Measurements from ENCODE around the gene TLK1. TPM values are rescaled to one million over a fixed set of nuclear protein-coding genes. Genes with fewer than 3 reads are reported as not detected.
"Not testable (repeated sequence)": the region's sequence is repeated elsewhere in the genome, so short reads cannot be mapped to it uniquely, and the experiment has no call there.

Gene TLK1
- polyA plus RNA-seq, 4 donors, result 50.0 to 54.0 (median 51.7) TPM

GRCh38 chr2:171146633-171147032, 14.1 kb downstream of the TLK1 start:
- DNase-seq (ENCODE audit: low read depth in 4 of 4, low spot score in 2 of 4), result no peak

- DNase-seq (ENCODE audit: low read depth in 4 of 4, low spot score in 2 of 4), result no peak
These were observed 14.6 kb downstream of the TLK1 start for GRCh38 chr2:171146071-171146470.

- no peak for DNase-seq (ENCODE audit: low read depth in 4 of 4, low spot score in 2 of 4)
These were observed 17.0 kb downstream of the TLK1 start for GRCh38 chr2:171143670-171144062.

- DNase-seq (ENCODE audit: low read depth in 4 of 4, low spot score in 2 of 4), result no peak
These were observed 18.3 kb downstream of the TLK1 start for GRCh38 chr2:171142398-171142797.

- DNase-seq (ENCODE audit: low read depth in 4 of 4, low spot score in 2 of 4), result no peak
These were observed 19.4 kb downstream of the TLK1 start for GRCh38 chr2:171141320-171141719.

GRCh38 chr2:171139860-171140259, 20.8 kb downstream of the TLK1 start:
- DNase-seq (ENCODE audit: low read depth in 4 of 4, low spot score in 2 of 4), result no peak

- no peak for DNase-seq (ENCODE audit: low read depth in 4 of 4, low spot score in 2 of 4)
These were observed 24.7 kb downstream of the TLK1 start for GRCh38 chr2:171136024-171136423.

GRCh38 chr2:171134624-171135230, 26.0 kb downstream of the TLK1 start:
- no peak for DNase-seq (ENCODE audit: low read depth in 4 of 4, low spot score in 2 of 4)

GRCh38 chr2:171132086-171132485, 28.6 kb downstream of the TLK1 start:
- no peak for DNase-seq (ENCODE audit: low read depth in 4 of 4, low spot score in 2 of 4)

GRCh38 chr2:171128461-171128860, 32.2 kb downstream of the TLK1 start:
- DNase-seq (ENCODE audit: low read depth in 4 of 4, low spot score in 2 of 4), result no peak

GRCh38 chr2:171124541-171124940, 36.2 kb downstream of the TLK1 start:
- DNase-seq (ENCODE audit: low read depth in 4 of 4, low spot score in 2 of 4), result no peak

GRCh38 chr2:171109571-171109970, 51.1 kb downstream of the TLK1 start:
- DNase-seq (ENCODE audit: low read depth in 4 of 4, low spot score in 2 of 4), result no peak

GRCh38 chr2:171109020-171109419, 51.7 kb downstream of the TLK1 start:
- no peak for DNase-seq (ENCODE audit: low read depth in 4 of 4, low spot score in 2 of 4)

GRCh38 chr2:171107803-171108202, 52.9 kb downstream of the TLK1 start:
- no peak for DNase-seq (ENCODE audit: low read depth in 4 of 4, low spot score in 2 of 4)

GRCh38 chr2:171104379-171104778, 56.3 kb downstream of the TLK1 start:
- no peak for DNase-seq (ENCODE audit: low read depth in 4 of 4, low spot score in 2 of 4)

GRCh38 chr2:171102802-171103201, 57.9 kb downstream of the TLK1 start:
- no peak for DNase-seq (ENCODE audit: low read depth in 4 of 4, low spot score in 2 of 4)

- DNase-seq (ENCODE audit: low read depth in 4 of 4, low spot score in 2 of 4), result no peak
These were observed 60.3 kb downstream of the TLK1 start for GRCh38 chr2:171100370-171100769.

- no peak for DNase-seq (ENCODE audit: low read depth in 4 of 4, low spot score in 2 of 4)
These were observed 62.1 kb downstream of the TLK1 start for GRCh38 chr2:171098607-171099006.

GRCh38 chr2:171095014-171095582, 65.6 kb downstream of the TLK1 start:
- DNase-seq (ENCODE audit: low read depth in 4 of 4, low spot score in 2 of 4), result no peak

GRCh38 chr2:171091517-171091916, 69.2 kb downstream of the TLK1 start:
- DNase-seq (ENCODE audit: low read depth in 4 of 4, low spot score in 2 of 4), result not testable (repeated sequence)

GRCh38 chr2:171089489-171089888, 71.2 kb downstream of the TLK1 start:
- DNase-seq (ENCODE audit: low read depth in 4 of 4, low spot score in 2 of 4), result no peak

GRCh38 chr2:171088057-171088834, 72.4 kb downstream of the TLK1 start:
- no peak for DNase-seq (ENCODE audit: low read depth in 4 of 4, low spot score in 2 of 4)

Data from left renal cortex interstitium (tissue), 4 donors.